HG02870 (cell line): ENCODE measurements around the gene SNX17.

Source experiments
- ATAC-seq: cut with Tn5 transposase; IDR thresholded peaks from one replicate; pipeline ENCODE4 v1.9.1; 2021; ENCODE audit warnings: mild to moderate bottlenecking, moderate library complexity; ENCODE audit not compliant: unreplicated experiment

The SNX17 gene

DNA sequence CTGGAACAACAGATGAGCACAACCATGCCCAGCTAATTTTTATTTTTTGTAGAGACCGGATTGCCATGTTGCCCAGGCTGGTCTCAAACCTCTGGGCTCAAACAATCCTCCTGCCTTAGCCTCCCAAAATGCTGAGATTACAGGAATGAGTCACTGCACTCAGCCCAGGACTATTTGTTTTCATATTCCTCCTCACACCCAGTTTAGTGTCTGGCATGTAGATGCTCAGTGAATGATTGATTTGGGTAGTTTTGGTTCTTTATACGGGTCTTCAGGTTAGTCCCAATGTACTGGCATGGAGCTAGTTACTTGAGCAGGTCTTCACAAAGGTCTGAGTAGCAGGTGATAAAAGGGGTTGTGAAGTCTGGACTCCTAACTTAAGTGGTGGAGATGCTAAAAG is 6.5 kb upstream of the SNX17 start:
- no peak for ATAC-seq

- peak; percentile 1 for ATAC-seq
Measured at GRCh38 chr2:27369471-27370025, 868 bp upstream of the SNX17 start.

DNA sequence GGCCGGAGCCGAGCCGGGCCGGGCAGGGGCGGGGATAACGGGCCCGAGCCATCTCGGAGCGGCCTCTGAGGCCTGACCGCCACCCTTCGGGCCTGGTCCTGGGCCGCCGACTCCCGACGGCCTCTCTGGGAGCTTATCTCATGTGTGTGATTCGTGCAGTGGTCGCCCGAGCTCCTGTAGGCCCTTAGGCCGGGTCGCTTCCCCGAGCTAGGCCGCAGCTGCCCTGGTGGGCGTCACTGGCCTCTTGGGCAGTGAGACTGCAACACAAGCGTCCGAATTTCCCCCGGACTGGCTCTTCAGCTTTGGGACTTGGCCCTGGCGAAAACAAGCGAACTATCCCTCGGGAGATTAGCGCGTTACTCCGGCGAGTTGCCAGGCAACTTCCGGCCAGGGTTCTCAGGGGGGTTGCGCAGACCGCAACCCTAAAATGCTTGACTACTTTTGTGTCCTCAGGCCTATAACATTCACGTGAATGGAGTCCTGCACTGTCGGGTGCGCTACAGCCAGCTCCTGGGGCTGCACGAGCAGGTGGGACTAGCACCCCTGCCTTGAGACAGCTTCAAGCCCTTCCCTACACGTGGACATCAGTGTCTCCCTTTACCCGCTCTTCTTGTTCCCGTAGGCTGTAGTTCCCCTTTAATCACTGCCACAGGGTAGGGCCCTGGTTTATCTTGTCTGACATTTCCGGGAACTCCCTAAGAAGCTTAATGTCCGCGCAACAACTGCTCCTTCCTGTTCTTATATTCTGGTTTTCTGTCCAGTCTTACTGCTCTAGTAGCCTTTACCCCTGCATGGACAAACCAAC is 602 bp downstream of the SNX17 start:
- peak; percentile 27 for ATAC-seq

DNA sequence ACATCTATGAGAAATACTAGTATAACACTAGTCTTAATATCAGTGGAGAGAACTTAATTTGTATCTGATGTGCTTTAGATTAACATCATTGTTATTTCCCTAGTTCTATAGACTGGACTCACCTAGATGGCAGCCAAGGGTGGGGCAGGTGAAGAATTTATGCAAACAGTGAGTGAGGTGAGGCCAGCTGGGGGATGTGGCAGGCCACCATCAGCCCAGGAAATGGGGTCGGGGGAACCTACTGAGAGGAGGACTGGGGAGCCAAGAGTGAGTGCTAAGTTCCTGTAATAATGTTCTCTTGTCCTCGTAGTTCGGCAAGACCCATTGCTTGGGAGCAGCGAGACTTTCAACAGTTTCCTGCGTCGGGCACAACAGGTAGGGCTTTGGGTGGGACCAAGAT is 2.5 kb downstream of the SNX17 start:
- ATAC-seq, result no peak

GRCh38 chr2:27373567-27373966 is 3.2 kb downstream of the SNX17 start:
- no peak for ATAC-seq

GRCh38 chr2:27375513-27376099 is 5.2 kb downstream of the SNX17 start:
- no peak for ATAC-seq

- ATAC-seq, result no peak
Measured at GRCh38 chr2:27376151-27376865, 5.9 kb downstream of the SNX17 start.

- ATAC-seq, result no peak
Measured at GRCh38 chr2:27376866-27377617, 6.6 kb downstream of the SNX17 start.

DNA sequence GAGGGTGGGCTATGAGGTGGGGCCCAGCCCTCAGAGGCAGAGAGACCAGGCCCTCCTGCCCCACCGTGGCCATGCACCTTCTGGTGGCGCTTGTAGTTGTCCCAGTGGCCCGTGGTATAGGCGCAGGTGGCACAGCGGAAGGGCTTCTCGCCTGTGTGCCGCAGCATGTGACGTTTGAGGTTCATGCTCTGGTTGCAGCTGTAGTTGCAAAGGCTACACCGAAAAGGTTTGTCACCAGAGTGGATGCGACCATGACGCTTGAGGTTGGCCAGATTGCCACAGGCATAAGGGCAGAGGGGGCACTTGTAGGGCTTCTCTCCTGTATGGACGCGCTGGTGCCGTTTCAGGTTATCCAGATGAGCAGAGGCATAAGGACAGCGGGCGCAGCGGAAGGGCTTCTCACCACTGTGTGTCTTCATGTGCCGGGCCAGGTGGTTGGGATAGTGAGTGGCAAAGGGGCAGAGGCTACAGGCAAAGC is 7.2 kb downstream of the SNX17 start:
- ATAC-seq, result no peak

DNA sequence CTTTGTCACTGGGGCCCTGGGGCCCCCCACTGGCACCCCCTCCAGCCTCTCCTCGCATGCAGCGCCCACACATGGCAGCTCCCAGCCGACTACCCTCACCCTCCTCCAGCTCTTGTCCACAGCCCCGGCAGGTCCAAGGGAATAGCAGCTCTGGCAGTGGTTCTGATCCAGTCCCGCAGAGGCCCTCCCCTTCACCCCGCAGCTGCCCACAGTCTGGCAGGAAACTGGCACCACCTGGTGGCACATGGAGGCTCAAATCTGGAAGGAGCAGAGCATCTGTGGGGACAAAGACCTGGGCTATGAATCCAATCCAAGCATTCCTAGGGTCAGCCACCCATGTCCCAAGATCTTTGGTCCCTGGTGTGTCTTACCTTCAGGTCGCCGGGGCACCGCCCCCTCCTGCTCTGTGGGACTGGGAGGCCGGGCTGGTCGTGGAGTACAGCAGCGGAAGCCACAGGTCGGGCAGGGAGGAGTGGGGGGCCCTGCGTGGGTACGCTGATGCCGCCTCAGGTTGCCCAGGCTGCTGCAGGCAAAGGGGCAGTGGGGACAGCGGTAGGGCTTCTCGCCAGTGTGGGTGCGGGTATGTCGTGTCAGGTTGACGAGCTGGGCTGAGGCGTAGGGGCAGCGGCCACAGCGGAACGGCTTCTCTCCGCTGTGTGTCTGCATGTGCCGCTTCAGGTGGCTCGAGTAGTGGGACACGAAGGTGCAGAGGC is 7.8 kb downstream of the SNX17 start:
- no peak for ATAC-seq

- ATAC-seq, result no peak
Measured at GRCh38 chr2:27378809-27379290, 8.4 kb downstream of the SNX17 start.

- ATAC-seq, result no peak
Measured at GRCh38 chr2:27379383-27379835, 9.0 kb downstream of the SNX17 start.

DNA sequence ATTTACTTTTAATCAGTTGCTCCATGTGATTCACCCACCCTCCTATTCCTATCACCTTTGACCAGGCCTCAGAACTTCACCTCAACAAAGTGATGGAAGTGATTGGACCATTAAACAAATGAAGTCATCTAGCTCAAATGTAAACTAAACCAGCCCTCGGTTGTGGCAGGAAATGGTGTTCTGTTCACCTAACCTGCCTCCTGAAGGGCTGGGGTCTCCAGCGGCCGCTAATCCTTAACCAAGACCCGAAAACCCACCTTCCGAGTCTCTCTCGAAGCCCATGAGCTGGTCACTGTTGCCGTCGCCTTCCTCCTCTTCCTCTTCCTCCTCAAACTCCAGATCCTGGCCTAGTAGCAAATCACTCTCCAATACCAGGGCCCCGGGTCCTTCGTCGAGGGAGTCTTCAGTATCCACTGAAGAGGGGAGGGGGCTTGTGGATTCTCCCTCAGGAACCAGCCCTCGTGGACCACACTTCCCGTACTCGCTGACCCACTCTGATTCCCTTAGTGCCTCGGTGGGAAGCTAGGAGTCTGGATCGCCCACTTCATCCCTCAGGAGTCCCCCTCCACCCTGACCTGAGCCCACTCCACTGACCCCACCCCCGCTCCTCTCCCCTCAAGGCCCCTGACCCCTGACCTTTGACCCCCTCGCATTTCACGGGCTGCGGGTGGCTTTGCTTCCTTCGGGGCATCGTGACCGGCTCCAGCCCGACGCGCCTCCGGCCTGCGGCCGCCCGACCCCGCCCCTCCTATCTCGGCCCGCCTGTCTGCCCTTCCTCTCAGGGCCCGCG is 9.6 kb downstream of the SNX17 start:
- peak; percentile 30 for ATAC-seq

DNA sequence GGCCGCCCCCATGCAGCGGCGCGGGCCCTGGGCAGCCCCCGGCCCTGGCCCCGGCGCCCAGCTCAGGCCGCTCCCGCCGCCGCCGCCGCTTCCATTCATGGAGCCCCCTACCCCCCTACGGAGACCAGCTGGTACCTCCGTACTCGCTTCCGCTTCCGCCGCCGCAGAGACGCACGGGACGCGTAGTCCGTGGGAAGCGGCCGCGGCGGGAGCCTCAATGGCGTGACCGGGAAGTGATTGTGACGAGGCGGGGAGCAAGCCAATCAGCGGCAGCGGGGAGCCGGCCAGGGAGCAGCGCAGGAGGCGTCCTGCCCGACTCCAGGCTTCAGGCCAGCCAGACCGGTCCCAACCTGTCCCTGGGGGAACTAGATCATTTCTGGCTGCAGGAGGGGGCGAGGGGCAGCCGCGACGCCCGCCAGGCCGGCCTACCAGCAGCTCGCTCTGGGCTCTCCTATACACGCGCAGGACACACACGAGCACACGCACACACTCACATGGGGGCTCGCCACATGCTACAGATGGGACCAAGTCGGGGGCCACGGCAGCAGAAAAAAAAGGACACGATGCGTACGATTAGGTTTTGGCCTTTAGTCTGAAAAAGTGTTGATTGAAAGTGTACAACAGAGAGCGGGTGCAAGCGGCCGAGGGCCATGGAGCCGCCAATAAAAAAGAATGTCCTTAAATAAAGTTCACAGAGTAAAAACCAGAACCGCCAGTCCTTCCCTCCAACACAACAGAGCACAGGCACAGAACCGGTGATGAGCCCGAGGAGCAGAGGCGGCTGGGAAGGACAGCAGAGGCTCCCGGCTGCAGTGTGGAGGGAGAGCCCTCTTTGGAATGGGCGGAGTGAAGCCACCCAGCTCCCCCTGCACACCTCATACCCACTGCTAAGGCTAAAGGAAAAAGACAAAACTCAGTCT is 10.5 kb downstream of the SNX17 start, which contains the start of gene ZNF513:
ZNF513 (minus strand) TSS at position 109 of the 920 bp plus-strand sequence. CDS start 208 bp downstream, outside the sequence.
- ATAC-seq, result peak; percentile 84

GRCh38 chr2:27381577-27382181 is 11.3 kb downstream of the SNX17 start:
- no peak for ATAC-seq

GRCh38 chr2:27390822-27391679 is 20.6 kb downstream of the SNX17 start:
- ATAC-seq, result no peak

GRCh38 chr2:27393225-27393624 is 22.8 kb downstream of the SNX17 start:
- no peak for ATAC-seq
